GM10248 (cell line): ENCODE results near the gene LRRC28.

Source experiments
- CTCF ChIA-PET: fragments of 300-600 bp; sonication (Branson Sonifier 250); formaldehyde crosslinking; extraction: SDS; loops from one replicate; lab custom pipeline; 2021; ENCODE audit warnings: antibody characterized with exemption; lab: Yijun Ruan, JAX
- POLR2A ChIA-PET: fragments of 350-650 bp; sonication (Branson Sonifier 250); formaldehyde crosslinking; extraction: SDS; loops from one replicate; lab custom pipeline; 2020; ENCODE audit warnings: antibody characterized with exemption; lab: Yijun Ruan, JAX
- DNase-seq: peaks from one replicate; pipeline ENCODE4 v3.0.0; 2012; ENCODE audit errors: extremely low spot score
- CTCF ChIP-seq: IDR thresholded peaks from 2 replicates; pipeline ENCODE4 v1.5.1; 2012; ENCODE audit warnings: mild to moderate bottlenecking, low read depth; ENCODE audit errors: extremely low read depth, missing control alignments, control extremely low read depth

Gene LRRC28

GRCh38 chr15:99250857-99251841 is at the start of gene LRRC28:
LRRC28 (plus strand) TSS chr15:99251481; CDS start chr15:99255958, 4,477 bp downstream.
- TF ChIP-seq CTCF: no peak
- CTCF ChIA-PET: interaction anchor here (1.5 to 2.5 kb wide), 4 partner anchors 22 to 505 kb away, joined by 3 to 12 read pairs (median 8); no protein-coding TSS in a partner anchor
- peak; percentile 96 for DNase-seq
- POLR2A ChIA-PET: interaction anchor here (0.6 to 1.5 kb wide), 2 partner anchors 36 to 482 kb away, joined by 3 to 5 read pairs; partner anchors contain the start of gene LYSMD4

DNA sequence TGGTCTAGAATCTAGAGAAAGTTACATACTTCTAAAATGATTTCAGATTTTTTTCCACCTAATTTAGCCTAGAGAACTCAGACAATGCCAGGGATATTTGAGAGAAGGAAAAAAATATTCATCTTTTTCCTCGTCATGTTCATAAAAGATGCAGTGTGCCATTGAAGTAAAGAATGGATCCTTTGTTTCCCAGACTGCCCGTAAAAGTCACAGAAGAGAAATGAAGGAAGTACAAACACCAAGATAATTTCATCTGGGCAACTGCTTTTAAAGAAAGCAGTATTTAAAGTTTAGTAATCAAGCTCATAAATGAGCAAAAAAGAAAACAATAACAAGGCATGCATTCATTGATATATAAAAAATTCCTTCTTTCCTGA is 49.1 kb upstream of the LRRC28 start:
- ChIA-PET CTCF (interaction anchor here (1.1 to 1.5 kb wide), 2 partner anchors 9 to 13 kb away, joined by 3 to 4 read pairs; no protein-coding TSS in a partner anchor), POLR2A (no interaction called here)
- no peak for DNase-seq
- no peak for TF ChIP-seq CTCF

DNA sequence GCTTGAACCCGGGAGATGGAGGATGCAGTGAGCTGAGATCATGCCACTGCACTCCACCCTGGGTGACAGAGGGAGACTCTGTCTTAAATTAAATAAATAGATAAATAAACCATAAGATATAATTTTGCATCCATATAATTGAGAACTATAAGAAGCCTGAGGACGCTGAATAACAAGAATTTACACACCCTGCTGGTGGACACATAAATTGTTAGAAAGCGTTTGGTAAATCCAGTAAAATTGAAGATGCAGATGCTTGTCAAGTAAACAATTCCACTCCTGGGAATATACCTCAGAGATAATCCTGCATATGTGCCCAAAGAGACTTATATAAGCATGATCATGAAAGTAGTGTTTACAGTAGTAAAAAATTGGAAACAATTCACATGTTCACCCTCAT is 43.6 kb upstream of the LRRC28 start:
- ChIA-PET POLR2A (no interaction called here), CTCF (interaction anchor here (0.8 to 2.2 kb wide), 4 partner anchors 11 to 107 kb away, joined by 3 to 12 read pairs (median 3); partner anchors contain the start of gene SYNM)
- TF ChIP-seq CTCF: no peak
- no peak for DNase-seq

GRCh38 chr15:99209326-99209725 is 42.0 kb upstream of the LRRC28 start:
- ChIA-PET POLR2A (no interaction called here), CTCF (interaction anchor here (1.1 to 6.2 kb wide), 6 partner anchors 13 to 112 kb away, joined by 3 to 57 read pairs (median 4); partner anchors contain the start of gene SYNM)
- no peak for TF ChIP-seq CTCF
- DNase-seq: no peak

DNA sequence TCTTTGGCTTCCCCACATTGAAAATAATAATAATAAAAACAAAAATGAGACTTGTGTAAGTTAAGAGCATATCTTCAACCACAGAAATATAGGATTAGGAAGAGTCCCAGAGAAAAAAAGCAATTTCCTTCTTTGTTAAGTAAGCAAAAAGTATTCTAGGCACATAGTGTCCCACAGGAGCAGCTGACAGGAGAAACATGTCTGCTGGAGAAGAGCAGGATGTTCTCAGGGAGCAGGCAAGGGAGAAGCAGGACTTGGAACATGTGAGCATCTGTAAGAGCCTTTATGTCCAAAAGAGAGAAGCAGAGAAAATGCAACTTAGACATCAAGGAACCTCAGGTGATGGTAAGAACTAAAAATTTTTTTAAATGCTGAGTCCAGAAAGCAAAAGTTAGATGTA is 40.9 kb upstream of the LRRC28 start:
- no peak for TF ChIP-seq CTCF
- ChIA-PET POLR2A (no interaction called here), CTCF (interaction anchor here (1.3 to 6.2 kb wide), 6 partner anchors 13 to 113 kb away, joined by 3 to 57 read pairs (median 4); partner anchors contain the start of gene SYNM)
- DNase-seq: no peak

DNA sequence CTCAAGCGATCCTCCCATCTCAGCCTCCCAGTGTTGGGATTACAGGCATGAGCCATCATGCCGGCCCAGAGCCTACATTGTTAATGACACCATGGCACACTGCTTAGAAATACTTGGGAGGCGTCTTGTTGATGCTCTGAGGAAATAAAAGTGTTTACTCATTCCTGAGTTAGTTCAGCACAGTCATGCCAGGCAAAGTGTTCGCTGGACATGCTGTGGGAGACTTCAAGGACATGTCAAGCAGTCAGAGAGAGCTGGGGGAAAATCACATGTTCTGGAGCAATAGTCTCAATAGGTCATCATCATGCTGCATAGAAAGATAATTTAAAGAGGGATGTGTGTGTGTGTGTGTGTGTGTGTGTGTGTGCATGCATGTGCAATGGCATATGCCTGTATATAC is 39.4 kb upstream of the LRRC28 start:
- TF ChIP-seq CTCF: no peak
- CTCF ChIA-PET: interaction anchor here (1.1 to 6.2 kb wide), 6 partner anchors 9 to 110 kb away, joined by 3 to 57 read pairs (median 4); partner anchors contain the start of gene SYNM
- POLR2A ChIA-PET: no interaction called here
- no peak for DNase-seq
